GM04503 (cell line): ENCODE measurements around the gene CEP63.
"Not testable (repeated sequence)": the region's sequence is repeated elsewhere in the genome, so short reads cannot be mapped to it uniquely, and the experiment has no call there.

Source experiments
- DNase-seq: peaks from one replicate; pipeline ENCODE4 v3.0.0-alpha.2; 2012; ENCODE audit warnings: low read depth

CEP63 gene

GRCh38 chr3:134576831-134577230 is 91.0 kb downstream of the CEP63 start:
- no peak for DNase-seq

- no peak for DNase-seq
Observed at GRCh38 chr3:134579141-134579665, 93.3 kb downstream of the CEP63 start.

DNA sequence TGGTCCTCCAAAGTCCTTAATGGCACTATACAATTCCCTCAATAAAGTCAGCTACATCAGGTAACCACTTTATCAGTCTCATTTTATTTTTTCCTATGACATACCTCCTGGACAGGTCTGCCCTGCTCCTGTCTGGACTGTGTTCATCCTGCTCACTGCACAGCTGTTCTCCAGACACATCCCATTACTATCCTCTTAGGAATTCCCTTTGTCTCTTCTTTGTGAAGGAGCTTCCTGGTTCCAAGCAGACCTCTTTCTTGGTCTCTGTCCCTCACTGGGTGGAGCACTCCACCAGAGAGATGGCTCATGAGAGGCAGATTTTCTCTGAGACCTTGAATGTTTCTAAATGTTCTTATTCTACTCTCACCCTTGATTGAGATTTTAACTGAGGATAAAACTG is 104.9 kb downstream of the CEP63 start:
- DNase-seq = no peak

- no peak for DNase-seq
Observed at GRCh38 chr3:134592806-134593205, 106.9 kb downstream of the CEP63 start.

GRCh38 chr3:134594331-134594741 is 108.5 kb downstream of the CEP63 start:
- DNase-seq = no peak

DNA sequence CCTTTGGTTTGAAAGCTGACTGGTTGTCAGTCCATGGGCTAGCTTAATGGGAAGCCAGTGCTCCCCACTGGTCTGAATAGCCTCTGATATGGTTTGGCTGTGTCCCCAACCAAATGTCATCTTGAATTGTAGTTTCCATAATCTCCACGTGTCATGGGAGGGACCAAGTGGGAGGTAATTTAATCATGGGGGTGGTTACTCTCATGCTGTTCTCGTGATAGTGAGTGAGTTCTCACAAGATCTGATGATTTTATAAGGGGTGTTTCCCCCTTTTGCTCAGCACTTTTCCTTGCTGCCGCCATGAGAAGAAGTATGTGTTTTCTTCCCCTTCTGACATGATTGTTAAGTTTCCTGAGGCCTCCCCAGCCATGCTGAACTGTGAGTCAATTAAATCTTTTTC is 109.1 kb downstream of the CEP63 start:
- DNase-seq = not testable (repeated sequence)

- DNase-seq = no peak
Observed at GRCh38 chr3:134597390-134597970, 111.6 kb downstream of the CEP63 start.

DNA sequence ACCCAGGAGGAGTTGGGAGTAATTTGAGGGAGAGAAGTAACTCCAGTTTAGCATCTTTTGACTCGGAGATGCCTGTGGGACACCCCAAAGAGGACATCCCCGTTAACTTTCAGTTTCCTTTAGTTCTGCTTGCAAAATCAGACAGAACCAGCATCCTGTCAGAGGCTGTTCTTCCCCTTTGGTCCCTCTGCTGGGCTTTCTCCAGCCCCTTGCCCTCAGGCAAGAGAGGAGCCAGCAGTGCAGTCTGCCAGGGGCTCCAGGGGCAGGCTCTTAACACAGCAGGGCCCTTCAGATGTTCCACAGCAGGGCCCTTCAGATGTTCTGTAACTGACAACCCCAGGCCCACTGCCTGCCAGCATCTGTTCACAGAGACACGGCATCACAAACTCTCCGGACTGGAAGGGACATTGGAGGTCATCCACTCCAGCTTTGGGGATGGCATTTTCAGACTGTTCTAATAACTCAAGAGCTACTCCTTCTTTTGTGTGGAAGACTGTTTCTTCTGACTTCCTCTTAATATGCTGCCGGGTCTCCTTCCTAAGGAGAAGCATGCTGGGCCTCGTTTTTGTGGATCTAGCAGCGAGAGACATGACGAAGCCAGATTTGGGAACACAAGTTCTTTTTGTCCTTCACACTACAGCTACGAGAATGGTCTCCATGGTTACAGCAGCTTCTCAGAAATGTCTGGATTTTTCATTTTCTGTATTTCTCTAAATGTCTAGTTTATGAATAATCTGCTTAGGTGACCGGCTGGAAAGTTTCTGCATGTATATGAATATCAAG is 113.1 kb downstream of the CEP63 start:
- no peak for DNase-seq

DNA sequence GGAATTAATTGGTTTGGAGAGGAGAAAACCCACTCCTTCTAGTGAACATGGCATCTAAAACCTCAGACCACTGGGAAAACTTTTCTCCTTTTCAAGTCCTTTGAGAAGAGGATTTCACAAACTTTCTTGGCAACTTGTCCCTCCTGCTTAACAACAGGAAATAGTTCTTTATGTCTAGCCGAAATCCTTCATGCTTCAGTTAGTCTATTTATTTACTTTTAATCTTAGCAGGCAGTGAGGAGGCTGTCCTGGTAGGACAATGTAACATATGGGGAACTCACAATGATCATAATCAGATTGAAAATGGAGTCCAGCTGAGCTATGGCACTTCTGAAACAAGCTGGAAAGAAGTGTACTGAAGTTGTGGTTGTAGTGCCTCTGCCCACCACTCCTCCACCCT is 114.3 kb downstream of the CEP63 start:
- no peak for DNase-seq

GRCh38 chr3:134600685-134601463 is 115.0 kb downstream of the CEP63 start:
- DNase-seq = no peak

GRCh38 chr3:134601539-134602439 is 115.9 kb downstream of the CEP63 start:
- no peak for DNase-seq

DNA sequence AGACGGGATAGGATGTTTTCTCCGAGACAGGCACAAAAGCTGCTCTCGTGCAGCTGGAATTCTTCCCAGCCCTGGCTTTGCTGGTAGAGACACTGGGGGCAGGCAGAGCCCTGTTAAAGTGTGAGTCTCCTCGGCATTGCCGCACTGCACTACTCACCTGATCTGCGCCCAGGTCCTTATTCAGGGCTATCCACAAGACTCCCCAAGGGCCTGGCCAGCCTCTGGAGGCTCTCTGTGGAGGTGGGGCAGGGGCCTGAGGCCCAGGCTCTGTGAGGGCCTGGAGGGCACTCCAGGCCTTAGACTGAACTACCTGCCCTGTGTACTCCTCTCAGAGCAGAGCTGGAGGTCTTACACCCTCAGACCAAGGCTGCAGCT is 116.6 kb downstream of the CEP63 start:
- no peak for DNase-seq

- DNase-seq = no peak
Observed at GRCh38 chr3:134603480-134603879, 117.6 kb downstream of the CEP63 start.

DNA sequence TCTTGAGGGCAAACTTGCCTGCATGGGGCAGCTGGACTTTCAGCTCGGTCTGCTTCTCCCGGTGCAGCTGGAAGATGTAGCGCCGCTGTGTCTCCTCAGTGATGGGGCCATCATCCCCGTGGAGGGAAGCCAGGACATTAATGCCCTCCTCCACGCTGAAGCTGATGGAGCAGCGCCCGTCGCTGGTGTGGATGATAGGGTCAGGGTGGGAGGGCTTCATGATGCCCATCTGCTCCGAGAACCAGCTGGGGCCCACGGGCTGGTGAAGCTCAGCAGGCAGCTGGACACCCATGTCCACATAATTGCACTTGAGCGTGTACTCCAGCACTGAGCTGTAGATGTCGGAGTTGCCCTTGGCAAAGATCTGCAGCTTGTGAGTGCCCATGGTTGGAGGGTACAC is 118.1 kb downstream of the CEP63 start:
- DNase-seq = no peak

- no peak for DNase-seq
Observed at GRCh38 chr3:134605556-134605955, 119.7 kb downstream of the CEP63 start.

DNA sequence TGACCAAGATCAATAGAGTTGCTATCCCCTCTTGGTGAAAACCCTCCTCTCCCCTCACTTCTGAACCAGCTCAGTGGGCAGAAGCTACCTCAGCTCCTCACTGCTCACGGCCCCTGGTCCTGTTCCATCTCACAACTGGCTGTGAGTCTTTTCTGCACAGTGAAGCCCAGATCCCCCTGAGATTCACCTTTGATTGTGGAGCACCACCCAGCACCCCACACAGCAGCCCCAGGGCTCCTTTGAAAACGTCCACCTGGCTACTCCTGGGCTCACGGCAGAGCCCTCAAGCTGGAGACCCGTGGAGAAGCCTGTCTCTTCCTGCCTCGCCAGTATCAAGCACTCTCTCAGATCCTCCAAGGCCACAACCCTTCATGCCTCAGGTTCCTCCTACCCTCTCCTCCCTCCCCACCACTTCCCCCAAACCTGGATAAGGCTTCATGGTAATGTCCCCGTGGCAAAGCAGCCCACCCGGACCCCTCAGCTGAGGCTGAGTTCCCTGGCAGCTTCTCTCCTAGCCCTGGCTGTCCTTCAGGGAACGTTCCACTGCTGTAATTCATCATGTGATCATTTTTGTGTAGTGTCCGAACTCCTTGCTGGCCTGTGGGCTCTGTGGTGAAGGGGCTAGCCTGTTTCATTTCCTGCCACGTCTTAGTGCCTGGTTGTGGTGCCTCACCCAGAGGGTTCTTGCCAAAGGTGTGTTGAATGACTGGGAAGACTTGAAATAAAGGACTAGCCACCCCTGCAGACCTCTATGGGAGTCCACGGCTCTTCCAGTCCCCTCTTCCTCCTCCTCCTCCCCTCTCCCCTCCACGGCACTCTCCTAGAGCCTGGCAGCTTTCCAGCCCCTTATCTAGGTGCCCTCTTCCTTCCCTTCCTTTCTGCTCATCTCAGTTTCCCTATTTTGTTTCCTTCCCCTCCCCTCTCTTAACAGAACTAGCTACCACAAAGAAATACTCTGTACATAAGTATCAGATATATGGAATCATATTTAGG is 120.5 kb downstream of the CEP63 start:
- no peak for DNase-seq

DNA sequence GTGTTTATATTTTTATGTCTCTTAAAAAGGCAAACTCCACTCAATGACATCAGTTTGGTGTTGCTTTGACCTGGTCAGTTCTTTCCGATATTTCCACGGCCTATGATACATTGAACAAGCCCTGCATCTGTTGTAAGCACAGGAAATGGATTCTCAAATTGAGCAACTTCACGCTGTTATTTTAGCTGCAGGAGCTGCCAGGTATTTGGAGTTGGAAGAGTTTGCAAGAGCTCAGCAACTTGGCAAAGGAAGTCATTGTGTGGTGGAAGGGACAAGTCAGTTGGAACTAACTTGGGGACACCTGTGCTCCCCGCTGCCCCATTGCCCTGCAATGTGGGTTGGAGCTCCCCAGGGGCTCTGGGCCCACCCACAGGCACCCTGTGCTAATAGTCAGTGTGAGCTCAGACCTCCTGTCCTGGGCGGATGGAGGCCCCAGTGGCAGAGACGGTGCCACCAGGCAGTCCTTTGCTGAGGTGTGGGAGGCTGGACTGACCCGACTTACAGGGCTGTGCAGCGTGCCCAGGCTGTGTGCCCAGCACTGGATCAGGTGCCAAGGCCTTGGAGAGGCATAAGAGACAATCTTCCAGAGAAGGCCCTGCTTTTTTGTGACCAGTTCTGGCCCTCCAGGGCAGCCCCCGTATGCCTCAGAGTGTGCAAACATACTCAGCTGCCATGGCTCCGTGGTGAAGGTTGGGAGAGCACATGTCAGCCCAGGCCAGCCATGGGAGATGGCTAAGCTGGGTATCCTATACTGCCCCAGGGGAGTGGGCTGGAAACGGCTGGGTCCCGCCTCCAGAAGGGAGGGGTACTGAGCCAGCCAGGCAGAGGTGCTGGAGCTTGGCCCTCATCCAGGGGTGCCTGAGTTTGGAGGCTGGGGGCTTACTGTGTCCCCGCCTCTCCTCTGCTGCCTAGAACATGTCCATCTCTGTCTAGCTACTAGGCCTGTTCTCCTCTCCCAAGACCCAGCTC is 121.5 kb downstream of the CEP63 start:
- DNase-seq = no peak

- DNase-seq = no peak
Observed at GRCh38 chr3:134608023-134608770, 122.3 kb downstream of the CEP63 start.
